NB4 (cell line): Measurements from ENCODE around the gene KLHL10.

ENCODE experiments used
- DNase-seq: peaks from one replicate; pipeline ENCODE4 v3.0.0; 2010; ENCODE audit warnings: low read depth
- H3K4me3 ChIP-seq: one replicate; pipeline ENCODE4 v1.5.1; 2011; ENCODE audit warnings: mild to moderate bottlenecking, low read depth, low read length, moderate library complexity
- MAX ChIP-seq: IDR thresholded peaks from 2 replicates; pipeline ENCODE4 v1.6.1; 2011; ENCODE audit warnings: low read depth, low read length
- MYC ChIP-seq: IDR thresholded peaks from 2 replicates; pipeline ENCODE4 v1.6.1; 2011; ENCODE audit warnings: low read depth, low read length
- POLR2A ChIP-seq: IDR thresholded peaks from 2 replicates; pipeline ENCODE4 v1.6.1; 2011; ENCODE audit warnings: mild to moderate bottlenecking; ENCODE audit not compliant: insufficient read length; ENCODE audit errors: extremely low read depth
- TF ChIP-seq, protein P1 (sequence below): IDR thresholded peaks from one replicate; pipeline ENCODE4 v1.5.1; 2012; ENCODE audit warnings: low read depth, low read length

KLHL10 gene

DNA sequence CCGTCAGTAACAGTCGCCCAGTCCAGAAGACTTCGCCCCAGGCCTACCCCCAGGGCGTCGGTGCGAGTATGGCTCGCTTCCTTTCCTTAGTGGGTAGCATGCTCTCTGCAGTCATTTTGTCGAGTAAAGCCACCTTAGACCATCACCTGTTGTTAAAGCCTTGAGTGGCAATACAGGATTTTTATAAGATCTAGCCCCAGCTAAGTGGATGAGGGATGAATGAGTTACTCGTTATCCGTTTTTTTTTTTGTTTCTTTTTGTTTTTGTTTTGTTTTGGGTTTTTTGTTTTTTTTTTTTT lies 27.9 kb downstream of the KLHL10 start:
- peak overlapping the region; percentile 44 for H3K4me3 ChIP-seq
- DNase-seq: no peak
- TF ChIP-seq MAX (no peak), POLR2A (peak; percentile 54)

DNA sequence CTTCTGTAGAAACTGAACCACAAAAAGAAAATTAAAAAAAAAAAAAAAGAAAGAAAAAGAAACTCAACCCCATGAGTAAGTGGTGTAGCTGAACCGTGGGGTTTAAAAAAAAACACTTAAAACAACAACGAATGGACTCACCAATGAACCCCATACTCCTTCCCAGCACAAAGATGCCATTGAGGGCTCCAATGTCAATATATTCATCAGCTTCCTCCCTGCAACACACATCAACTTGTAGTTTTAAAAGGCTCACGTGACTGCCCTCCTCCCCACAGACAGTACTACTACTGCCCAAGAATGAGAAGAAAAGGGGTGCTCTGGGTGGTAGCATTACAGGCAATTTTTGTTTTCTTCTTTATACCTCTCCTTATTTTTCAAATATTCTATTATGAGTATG lies 30.9 kb downstream of the KLHL10 start:
- TF ChIP-seq POLR2A (no peak), MAX (no peak), MYC (no peak)
- TF ChIP-seq, protein P1, sequence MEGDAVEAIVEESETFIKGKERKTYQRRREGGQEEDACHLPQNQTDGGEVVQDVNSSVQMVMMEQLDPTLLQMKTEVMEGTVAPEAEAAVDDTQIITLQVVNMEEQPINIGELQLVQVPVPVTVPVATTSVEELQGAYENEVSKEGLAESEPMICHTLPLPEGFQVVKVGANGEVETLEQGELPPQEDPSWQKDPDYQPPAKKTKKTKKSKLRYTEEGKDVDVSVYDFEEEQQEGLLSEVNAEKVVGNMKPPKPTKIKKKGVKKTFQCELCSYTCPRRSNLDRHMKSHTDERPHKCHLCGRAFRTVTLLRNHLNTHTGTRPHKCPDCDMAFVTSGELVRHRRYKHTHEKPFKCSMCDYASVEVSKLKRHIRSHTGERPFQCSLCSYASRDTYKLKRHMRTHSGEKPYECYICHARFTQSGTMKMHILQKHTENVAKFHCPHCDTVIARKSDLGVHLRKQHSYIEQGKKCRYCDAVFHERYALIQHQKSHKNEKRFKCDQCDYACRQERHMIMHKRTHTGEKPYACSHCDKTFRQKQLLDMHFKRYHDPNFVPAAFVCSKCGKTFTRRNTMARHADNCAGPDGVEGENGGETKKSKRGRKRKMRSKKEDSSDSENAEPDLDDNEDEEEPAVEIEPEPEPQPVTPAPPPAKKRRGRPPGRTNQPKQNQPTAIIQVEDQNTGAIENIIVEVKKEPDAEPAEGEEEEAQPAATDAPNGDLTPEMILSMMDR: no peak
- H3K4me3 ChIP-seq: no peak overlapping the region
- no peak for DNase-seq

DNA sequence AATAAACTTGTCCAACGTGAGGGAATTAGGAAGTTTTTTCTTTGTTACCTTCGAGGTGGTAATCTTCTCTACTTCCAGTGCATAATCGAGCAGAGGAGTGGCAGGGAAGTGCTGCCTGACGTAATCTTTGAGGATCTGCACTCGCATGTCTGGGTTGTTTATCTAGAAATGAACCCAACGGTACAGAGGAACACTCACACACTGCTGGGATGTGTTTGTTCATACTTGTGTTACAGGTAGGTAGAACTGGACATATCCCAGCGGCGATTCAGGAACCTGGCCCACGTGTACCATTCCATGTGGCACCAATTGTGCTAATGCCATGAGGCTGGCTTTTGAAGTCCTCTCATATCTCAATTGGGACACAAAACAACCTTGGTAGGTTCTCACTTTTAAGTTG lies 31.8 kb downstream of the KLHL10 start:
- no peak overlapping the region for H3K4me3 ChIP-seq
- TF ChIP-seq POLR2A (no peak), MYC (no peak), MAX (no peak)
- TF ChIP-seq, protein P1: no peak
- DNase-seq: no peak

- no peak overlapping the region for H3K4me3 ChIP-seq
- TF ChIP-seq, protein P1: no peak
- TF ChIP-seq POLR2A (no peak), MYC (no peak), MAX (no peak)
- no peak for DNase-seq
Observed at GRCh38 chr17:41870097-41870496, 32.5 kb downstream of the KLHL10 start.

- TF ChIP-seq MYC: no peak
- no peak for TF ChIP-seq MAX
- no peak for TF ChIP-seq POLR2A
- H3K4me3 ChIP-seq: no peak overlapping the region
- no peak for DNase-seq
Observed at GRCh38 chr17:41870627-41871026, 33.0 kb downstream of the KLHL10 start.

DNA sequence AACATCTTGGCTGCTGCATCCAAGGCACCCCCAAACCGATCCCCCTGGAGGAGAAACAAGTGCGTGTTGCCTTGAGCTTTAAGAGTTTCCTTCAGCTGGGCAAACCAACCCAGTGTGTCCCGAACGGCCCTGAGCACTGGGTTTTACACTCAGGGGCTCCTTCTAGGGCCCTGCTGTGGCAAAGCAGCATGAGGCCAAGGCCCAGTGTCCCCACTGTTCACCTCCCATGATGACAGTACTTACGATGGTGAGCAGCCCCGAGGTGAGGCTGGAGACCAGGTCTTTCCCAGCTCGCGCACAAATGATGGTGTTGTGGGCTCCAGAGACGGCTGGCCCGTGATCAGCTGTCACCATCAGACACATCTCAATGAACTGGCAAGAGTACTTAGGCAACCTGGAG lies 34.2 kb downstream of the KLHL10 start:
- no peak overlapping the region for H3K4me3 ChIP-seq
- no peak for DNase-seq
- TF ChIP-seq MYC (no peak), POLR2A (no peak), MAX (no peak)
- TF ChIP-seq, protein P1: no peak
